Measurements from ENCODE around the gene POLR3F. TPM values are rescaled to one million over a fixed set of nuclear protein-coding genes. Genes with fewer than 3 reads are reported as not detected.

Gene POLR3F
- 13.8 to 29.0 TPM (median 14.7 TPM) in 5 replicates for total RNA-seq (2022; extraction: Qiagen RNA extraction; ENCODE audit: low read depth)

GRCh38 chr20:18466894-18467730, at the start of gene POLR3F, which contains the start of gene DZANK1:
Gene POLR3F, plus strand, starts transcription at chr20:18467390. Its CDS starts 117 bp downstream, at chr20:18467507.
Gene DZANK1, minus strand, starts transcription at chr20:18467030. Its CDS starts 1,672 bp downstream, at chr20:18465358.

GRCh38 chr20:18496740-18497592, 29.8 kb downstream of the POLR3F start, which contains the start of gene RBBP9:
Gene RBBP9, minus strand, starts transcription at chr20:18497225. Its CDS starts 58 bp downstream, at chr20:18497167.

GRCh38 chr20:18507218-18508191, 40.3 kb downstream of the POLR3F start, which contains the start of gene SEC23B:
Gene SEC23B, plus strand, starts transcription at chr20:18507940. Its CDS starts 2,896 bp downstream, at chr20:18510836.

Other genes starting within 250 kb of the POLR3F start
- gene ZNF133, start 178.9 kb upstream of the POLR3F start, total RNA-seq (2022; extraction: Qiagen RNA extraction; ENCODE audit: low read depth), result 9.7 to 12.0 TPM (median 10.9 TPM) in 5 replicates
- gene DZANK1, start 360 bp upstream of the POLR3F start, total RNA-seq (2022; extraction: Qiagen RNA extraction; ENCODE audit: low read depth), result 2.6 to 3.2 TPM (median 2.8 TPM) in 5 replicates
- 10.4 to 16.3 TPM (median 16.0 TPM) in 5 replicates for gene RBBP9, start 29.8 kb downstream of the POLR3F start, total RNA-seq (2022; extraction: Qiagen RNA extraction; ENCODE audit: low read depth)
- gene SEC23B, start 40.5 kb downstream of the POLR3F start, total RNA-seq (2022; extraction: Qiagen RNA extraction; ENCODE audit: low read depth), result 50.8 to 60.0 TPM (median 58.1 TPM) in 5 replicates
- gene SMIM26, start 100.0 kb downstream of the POLR3F start, total RNA-seq (2022; extraction: Qiagen RNA extraction; ENCODE audit: low read depth), result 124 to 159 TPM (median 134 TPM) in 5 replicates
- 75.3 to 82.0 TPM (median 80.5 TPM) in 5 replicates for gene DTD1, start 120.7 kb downstream of the POLR3F start, total RNA-seq (2022; extraction: Qiagen RNA extraction; ENCODE audit: low read depth)

Measured in A549 treated with ZK216348 at 1 μM for 4 hours (cell line).